WTC11 (cell line): Measurements from ENCODE around the gene PKM. TPM values are rescaled to one million over a fixed set of nuclear protein-coding genes. Genes with fewer than 3 reads are reported as not detected.
A peak's percentile ranks its signal among the peaks of the same experiment; 100 is the strongest.

Experiments used
- ATAC-seq: fragments of 200-7000 bp; cut with Tn5 transposase; 2 replicates; pipeline ENCODE4 v1.10.0; 2021; ENCODE audit warnings: mild to moderate bottlenecking, moderate library complexity
- CTCF ChIA-PET: fragments of 300-600 bp; sonication (Branson Sonifier 250); formaldehyde crosslinking; loops from one replicate; lab custom pipeline; 2021; ENCODE audit warnings: antibody characterized with exemption; lab: Charles Lee
- POLR2A ChIA-PET: fragments of 350-600 bp; sonication (Branson Sonifier 250); formaldehyde crosslinking; loops from one replicate; lab custom pipeline; 2021; ENCODE audit warnings: antibody characterized with exemption; lab: Charles Lee
- DNase-seq: peaks from one replicate; pipeline ENCODE4 v3.0.0; 2021; ENCODE audit warnings: low spot score
- H3K27ac Mint-ChIP-seq: 2 replicates; pipeline ENCODE4 v1.8.0; 2021; ENCODE audit warnings: mixed read lengths
- H3K27me3 Mint-ChIP-seq: 2 replicates; pipeline ENCODE4 v1.8.0; 2021; ENCODE audit warnings: low read depth, mild to moderate bottlenecking, moderate library complexity, mixed read lengths
- H3K36me3 Mint-ChIP-seq: 2 replicates; pipeline ENCODE4 v1.8.0; 2021; ENCODE audit warnings: mixed read lengths
- H3K4me1 Mint-ChIP-seq: 2 replicates; pipeline ENCODE4 v1.8.0; 2022; ENCODE audit warnings: mixed read lengths
- H3K4me3 Mint-ChIP-seq: 2 replicates; pipeline ENCODE4 v1.8.0; 2021; ENCODE audit warnings: mild to moderate bottlenecking, moderate library complexity, mixed read lengths
- H3K9me3 Mint-ChIP-seq: 2 replicates; pipeline ENCODE4 v1.8.0; 2021; ENCODE audit warnings: mixed read lengths
- AFF4 ChIP-seq: sonication (generic); formaldehyde crosslinking; IDR thresholded peaks from 2 replicates; pipeline ENCODE4 v1.8.1; 2023; ENCODE audit warnings: mild to moderate bottlenecking, missing genetic modification reagents, borderline replicate concordance
- CREM ChIP-seq: sonication (generic); formaldehyde crosslinking; IDR thresholded peaks from 2 replicates; pipeline ENCODE4 v1.8.1; 2022; ENCODE audit warnings: mild to moderate bottlenecking, missing genetic modification reagents, moderate library complexity
- EMX1 ChIP-seq: fragments of 250-450 bp; sonication (Bioruptor Pico); IDR thresholded peaks from 2 replicates; pipeline ENCODE4 v1.8.0; 2021; ENCODE audit warnings: mild to moderate bottlenecking
- ESRRA ChIP-seq: sonication (generic); formaldehyde crosslinking; IDR thresholded peaks from 2 replicates; pipeline ENCODE4 v1.8.1; 2022; ENCODE audit warnings: mild to moderate bottlenecking, missing genetic modification reagents, borderline replicate concordance
- GABPB1 ChIP-seq: sonication (generic); formaldehyde crosslinking; IDR thresholded peaks from 2 replicates; pipeline ENCODE4 v1.8.1; 2023; ENCODE audit warnings: mild to moderate bottlenecking, missing genetic modification reagents
- HMGA2 ChIP-seq: fragments of 250-450 bp; sonication (Bioruptor Pico); IDR thresholded peaks from 2 replicates; pipeline ENCODE4 v1.4.0; 2021; ENCODE audit warnings: mild to moderate bottlenecking, moderate library complexity
- NFE2L1 ChIP-seq: sonication (generic); formaldehyde crosslinking; IDR thresholded peaks from 2 replicates; pipeline ENCODE4 v1.8.1; 2023; ENCODE audit warnings: missing genetic modification reagents
- OVOL2 ChIP-seq: fragments of 250-450 bp; sonication (Bioruptor Pico); IDR thresholded peaks from 2 replicates; pipeline ENCODE4 v1.9.0; 2021; ENCODE audit warnings: mild to moderate bottlenecking, borderline replicate concordance
- RORB ChIP-seq: fragments of 250-450 bp; sonication (Bioruptor Pico); IDR thresholded peaks from 2 replicates; pipeline ENCODE4 v1.9.0; 2021; ENCODE audit warnings: mild to moderate bottlenecking
- TEAD1 ChIP-seq: sonication (generic); formaldehyde crosslinking; IDR thresholded peaks from 2 replicates; pipeline ENCODE4 v1.8.0; 2022; ENCODE audit warnings: mild to moderate bottlenecking, missing genetic modification reagents
- ZNF416 ChIP-seq: fragments of 250-450 bp; sonication (Bioruptor Pico); IDR thresholded peaks from 2 replicates; pipeline ENCODE4 v1.9.0; 2021; ENCODE audit warnings: mild to moderate bottlenecking, inconsistent platforms
- ZNF425 ChIP-seq: fragments of 250-450 bp; sonication (Bioruptor Pico); conservative IDR thresholded peaks from 2 replicates; pipeline ENCODE4 v1.9.0; 2021; ENCODE audit warnings: mild to moderate bottlenecking
- total RNA-seq: library from RNA; stranded (reverse); gene quantifications from 3 replicates; pipeline ENCODE4 v1.2.3, GENCODE V29; 2021
- TF ChIP-seq, protein P1 (sequence below): sonication (generic); formaldehyde crosslinking; IDR thresholded peaks from 2 replicates; pipeline ENCODE4 v1.8.1; 2022; ENCODE audit warnings: mild to moderate bottlenecking, missing genetic modification reagents, moderate library complexity, borderline replicate concordance
- TF ChIP-seq, protein P2 (sequence below): sonication (generic); formaldehyde crosslinking; IDR thresholded peaks from 2 replicates; pipeline ENCODE4 v1.8.1; 2022; ENCODE audit warnings: low read depth, missing genetic modification reagents, borderline replicate concordance
- TF ChIP-seq, protein P3 (sequence below): sonication (generic); formaldehyde crosslinking; IDR thresholded peaks from 2 replicates; pipeline ENCODE4 v1.8.0; 2022; ENCODE audit warnings: mild to moderate bottlenecking, missing genetic modification reagents
- TF ChIP-seq, protein P4 (sequence below): sonication (generic); formaldehyde crosslinking; IDR thresholded peaks from 2 replicates; pipeline ENCODE4 v1.8.1; 2022; ENCODE audit warnings: low read depth, mild to moderate bottlenecking, moderate library complexity, missing genetic modification reagents, borderline replicate concordance

PKM gene
- total RNA-seq, 1 experiment from 2014 or later: 858 TPM

DNA sequence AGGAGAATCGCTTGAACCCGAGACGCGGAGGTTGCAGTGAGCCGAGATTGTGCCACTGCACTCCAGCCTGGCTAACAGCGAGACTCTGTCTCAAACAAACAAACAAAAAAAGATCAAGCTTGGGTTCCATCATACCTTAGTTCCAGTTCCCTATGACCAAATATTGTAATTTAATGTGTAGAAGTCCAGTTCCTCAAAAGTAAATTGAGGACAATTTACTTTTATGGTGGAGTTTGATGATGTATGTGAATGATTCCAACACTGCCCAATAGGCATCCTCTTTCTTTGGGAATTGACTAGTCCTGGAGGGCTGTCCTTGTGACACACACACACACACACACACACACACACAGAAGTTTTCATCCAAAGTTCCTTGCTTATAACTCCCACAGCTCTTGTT, 2.8 kb upstream of the PKM start:
- no peak overlapping the region for H3K4me3 Mint-ChIP-seq
- CTCF ChIA-PET: no interaction called here
- H3K27me3 Mint-ChIP-seq: peaks cover 69% of the 10 kb centered on the region
- no peak for TF ChIP-seq TEAD1 (CRISPR knock-in tag)
- no peak for TF ChIP-seq ZNF416 (CRISPR knock-in tag)
- TF ChIP-seq, protein P1, sequence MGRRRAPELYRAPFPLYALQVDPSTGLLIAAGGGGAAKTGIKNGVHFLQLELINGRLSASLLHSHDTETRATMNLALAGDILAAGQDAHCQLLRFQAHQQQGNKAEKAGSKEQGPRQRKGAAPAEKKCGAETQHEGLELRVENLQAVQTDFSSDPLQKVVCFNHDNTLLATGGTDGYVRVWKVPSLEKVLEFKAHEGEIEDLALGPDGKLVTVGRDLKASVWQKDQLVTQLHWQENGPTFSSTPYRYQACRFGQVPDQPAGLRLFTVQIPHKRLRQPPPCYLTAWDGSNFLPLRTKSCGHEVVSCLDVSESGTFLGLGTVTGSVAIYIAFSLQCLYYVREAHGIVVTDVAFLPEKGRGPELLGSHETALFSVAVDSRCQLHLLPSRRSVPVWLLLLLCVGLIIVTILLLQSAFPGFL (CRISPR knock-in tag): no peak
- TF ChIP-seq, protein P2, sequence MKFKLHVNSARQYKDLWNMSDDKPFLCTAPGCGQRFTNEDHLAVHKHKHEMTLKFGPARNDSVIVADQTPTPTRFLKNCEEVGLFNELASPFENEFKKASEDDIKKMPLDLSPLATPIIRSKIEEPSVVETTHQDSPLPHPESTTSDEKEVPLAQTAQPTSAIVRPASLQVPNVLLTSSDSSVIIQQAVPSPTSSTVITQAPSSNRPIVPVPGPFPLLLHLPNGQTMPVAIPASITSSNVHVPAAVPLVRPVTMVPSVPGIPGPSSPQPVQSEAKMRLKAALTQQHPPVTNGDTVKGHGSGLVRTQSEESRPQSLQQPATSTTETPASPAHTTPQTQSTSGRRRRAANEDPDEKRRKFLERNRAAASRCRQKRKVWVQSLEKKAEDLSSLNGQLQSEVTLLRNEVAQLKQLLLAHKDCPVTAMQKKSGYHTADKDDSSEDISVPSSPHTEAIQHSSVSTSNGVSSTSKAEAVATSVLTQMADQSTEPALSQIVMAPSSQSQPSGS (CRISPR knock-in tag): no peak
- TF ChIP-seq ESRRA (CRISPR knock-in tag): no peak
- TF ChIP-seq, protein P3, sequence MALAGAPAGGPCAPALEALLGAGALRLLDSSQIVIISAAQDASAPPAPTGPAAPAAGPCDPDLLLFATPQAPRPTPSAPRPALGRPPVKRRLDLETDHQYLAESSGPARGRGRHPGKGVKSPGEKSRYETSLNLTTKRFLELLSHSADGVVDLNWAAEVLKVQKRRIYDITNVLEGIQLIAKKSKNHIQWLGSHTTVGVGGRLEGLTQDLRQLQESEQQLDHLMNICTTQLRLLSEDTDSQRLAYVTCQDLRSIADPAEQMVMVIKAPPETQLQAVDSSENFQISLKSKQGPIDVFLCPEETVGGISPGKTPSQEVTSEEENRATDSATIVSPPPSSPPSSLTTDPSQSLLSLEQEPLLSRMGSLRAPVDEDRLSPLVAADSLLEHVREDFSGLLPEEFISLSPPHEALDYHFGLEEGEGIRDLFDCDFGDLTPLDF (CRISPR knock-in tag): no peak
- no peak for TF ChIP-seq CREM (CRISPR knock-in tag)
- TF ChIP-seq NFE2L1 (CRISPR knock-in tag): no peak
- TF ChIP-seq EMX1 (CRISPR knock-in tag): no peak
- H3K27ac Mint-ChIP-seq: no peak overlapping the region
- ATAC-seq (no peak), DNase-seq (no peak)
- no peaks in the 10 kb centered on the region for H3K9me3 Mint-ChIP-seq
- POLR2A ChIA-PET: no interaction called here
- H3K4me1 Mint-ChIP-seq: peaks cover 39% of the 10 kb centered on the region
- peaks cover 10% of the 10 kb centered on the region for H3K36me3 Mint-ChIP-seq

GRCh38 chr15:72231833-72232478, 966 bp upstream of the PKM start:
- ChIA-PET POLR2A (interaction anchor here (0.9 to 1.1 kb wide), 2 partner anchors 34 to 41 kb away, joined by 3 to 8 read pairs; partner anchors contain the start of gene GRAMD2A), CTCF (interaction anchor here (0.8 to 1.5 kb wide), 2 partner anchors 34 to 54 kb away, joined by 3 to 4 read pairs; partner anchors contain the start of gene GRAMD2A)
- peaks cover 46% of the 10 kb centered on the region for H3K4me1 Mint-ChIP-seq
- DNase-seq: no peak
- TF ChIP-seq, protein P4, sequence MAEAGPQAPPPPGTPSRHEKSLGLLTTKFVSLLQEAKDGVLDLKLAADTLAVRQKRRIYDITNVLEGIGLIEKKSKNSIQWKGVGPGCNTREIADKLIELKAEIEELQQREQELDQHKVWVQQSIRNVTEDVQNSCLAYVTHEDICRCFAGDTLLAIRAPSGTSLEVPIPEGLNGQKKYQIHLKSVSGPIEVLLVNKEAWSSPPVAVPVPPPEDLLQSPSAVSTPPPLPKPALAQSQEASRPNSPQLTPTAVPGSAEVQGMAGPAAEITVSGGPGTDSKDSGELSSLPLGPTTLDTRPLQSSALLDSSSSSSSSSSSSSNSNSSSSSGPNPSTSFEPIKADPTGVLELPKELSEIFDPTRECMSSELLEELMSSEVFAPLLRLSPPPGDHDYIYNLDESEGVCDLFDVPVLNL (CRISPR knock-in tag): no peak
- peak overlapping the region; percentile 93 for H3K27ac Mint-ChIP-seq
- peaks cover 12% of the 10 kb centered on the region for H3K36me3 Mint-ChIP-seq
- ATAC-seq: no peak; the same call in 1 of the 2 replicates
- peaks cover 51% of the 10 kb centered on the region for H3K27me3 Mint-ChIP-seq
- H3K4me3 Mint-ChIP-seq: peak overlapping the region; percentile 99
- H3K9me3 Mint-ChIP-seq: no peaks in the 10 kb centered on the region

- ATAC-seq (peak; percentile 9), DNase-seq (peak; percentile 81)
- H3K36me3 Mint-ChIP-seq: peaks cover 20% of the 10 kb centered on the region
- H3K27ac Mint-ChIP-seq: peak overlapping the region; percentile 99
- H3K9me3 Mint-ChIP-seq: no peaks in the 10 kb centered on the region
- peaks cover 53% of the 10 kb centered on the region for H3K4me1 Mint-ChIP-seq
- POLR2A ChIA-PET: interaction anchor here (0.6 to 1.1 kb wide), 4 partner anchors 10 to 1648 kb away, joined by 3 to 4 read pairs (median 3); no protein-coding TSS in a partner anchor
- peaks cover 36% of the 10 kb centered on the region for H3K27me3 Mint-ChIP-seq
- CTCF ChIA-PET: interaction anchor here (0.8 to 1.5 kb wide), 3 partner anchors 19 to 56 kb away, joined by 3 to 4 read pairs (median 4); no protein-coding TSS in a partner anchor
- H3K4me3 Mint-ChIP-seq: peak overlapping the region; percentile 99
- no peak for TF ChIP-seq OVOL2
- no peak for TF ChIP-seq ZNF425 (CRISPR knock-in tag)
- no peak for TF ChIP-seq HMGA2
- TF ChIP-seq, protein P4 (CRISPR knock-in tag): no peak; the same call in 1 of the 2 replicates
- TF ChIP-seq GABPB1 (CRISPR knock-in tag): no peak
- TF ChIP-seq AFF4 (CRISPR knock-in tag): no peak
- no peak for TF ChIP-seq RORB (CRISPR knock-in tag)
Observed at GRCh38 chr15:72230197-72231065, 559 bp downstream of the PKM start.
